H1 (cell line): ENCODE results near the gene RNF32. TPM values are rescaled to one million over a fixed set of nuclear protein-coding genes. Genes with fewer than 3 reads are reported as not detected.

ENCODE experiments used
- CTCF ChIA-PET: fragments of 300-600 bp; sonication (Branson Sonifier 250); formaldehyde crosslinking; loops from one replicate; lab custom pipeline; 2021; ENCODE audit not compliant: partially characterized antibody; lab: Charles Lee
- POLR2A ChIA-PET: fragments of 300-600 bp; sonication (Branson Sonifier 250); formaldehyde crosslinking; loops from one replicate; lab custom pipeline; 2021; ENCODE audit warnings: inconsistent platforms; ENCODE audit not compliant: partially characterized antibody; lab: Charles Lee
- DNase-seq, 2 experiments: peaks; one replicate each; pipeline versions ENCODE4 v3.0.0 to v3.0.0-alpha.2; 2010 to 2022; ENCODE audit warnings: low spot score in 2 of 2, low read depth in 1 of 2, mixed read lengths in 1 of 2
- FAIRE-seq: peaks from 2 replicates; lab custom pipeline; 2011; peaks lifted over from hg19 to GRCh38; lab: Jason Lieb, UNC
- H2AFZ ChIP-seq: 2 replicates; pipeline ENCODE4 v1.8.1; 2012; ENCODE audit warnings: low read length, inconsistent platforms
- H2AK5ac ChIP-seq: 2 replicates; pipeline ENCODE4 v1.6.1; 2013; ENCODE audit warnings: low read depth, low read length
- H2BK120ac ChIP-seq: replicated peaks from 2 replicates; pipeline ENCODE3; 2013; ENCODE audit warnings: low read depth, low read length, inconsistent platforms
- H2BK12ac ChIP-seq: 2 replicates; pipeline ENCODE4 v1.6.1; 2013; ENCODE audit warnings: low read depth, low read length
- H2BK15ac ChIP-seq: 2 replicates; pipeline ENCODE4 v1.6.1; 2013; ENCODE audit warnings: low read length
- H2BK20ac ChIP-seq: 2 replicates; pipeline ENCODE4 v1.6.1; 2013; ENCODE audit warnings: low read length
- H2BK5ac ChIP-seq: 2 replicates; pipeline ENCODE4 v1.6.1; 2013; ENCODE audit warnings: low read depth, low read length
- H3K14ac ChIP-seq: 2 replicates; pipeline ENCODE4 v1.6.1; 2013; ENCODE audit warnings: inconsistent platforms; ENCODE audit not compliant: insufficient read length
- H3K18ac ChIP-seq: 2 replicates; pipeline ENCODE4 v1.6.1; 2013; ENCODE audit warnings: low read length; ENCODE audit errors: extremely low read depth
- H3K23ac ChIP-seq: 2 replicates; pipeline ENCODE4 v1.6.1; 2013; ENCODE audit warnings: inconsistent platforms; ENCODE audit not compliant: insufficient read length
- H3K23me2 ChIP-seq: 2 replicates; pipeline ENCODE4 v1.6.1; 2013; ENCODE audit warnings: low read depth, low read length
- H3K27ac ChIP-seq: 2 replicates; pipeline ENCODE4 v1.6.1; 2011; ENCODE audit warnings: low read depth, low read length, inconsistent platforms
- H3K27me3 ChIP-seq, 4 experiments: replicated peaks in 1 of 4; 1 replicate in 1 of 4; 2 replicates in 3 of 4; pipeline versions ENCODE4 v1.6.1 to v1.8.1; 2011 to 2013; ENCODE audit warnings: low read length in 3 of 4, mild to moderate bottlenecking in 3 of 4, inconsistent platforms in 2 of 4, mixed read lengths in 2 of 4, moderate library complexity in 1 of 4; ENCODE audit not compliant: control insufficient read depth in 3 of 4, insufficient read depth in 3 of 4; ENCODE audit errors: extremely low read depth in 1 of 4
- H3K36me3 ChIP-seq, 4 experiments: 2 replicates each; pipeline versions ENCODE4 v1.6.1 to v1.8.1; 2011 to 2013; ENCODE audit warnings: mild to moderate bottlenecking in 4 of 4, low read length in 3 of 4, moderate library complexity in 2 of 4, control low read depth in 1 of 4, inconsistent platforms in 1 of 4; ENCODE audit not compliant: insufficient read depth in 4 of 4, control insufficient read depth in 2 of 4
- H3K4ac ChIP-seq: replicated peaks from 2 replicates; pipeline ENCODE3; 2013; ENCODE audit warnings: low read length, low read depth, mixed read lengths, inconsistent platforms; ENCODE audit not compliant: insufficient read length
- H3K4me1 ChIP-seq, 4 experiments: replicated peaks in 1 of 4; 1 replicate in 1 of 4; 2 replicates in 3 of 4; pipeline versions ENCODE4 v1.6.1 to v1.8.1; 2011 to 2013; ENCODE audit warnings: low read length in 3 of 4, inconsistent platforms in 2 of 4, mixed read lengths in 1 of 4; ENCODE audit not compliant: insufficient read depth in 4 of 4, control insufficient read depth in 3 of 4
- H3K4me2 ChIP-seq, 2 experiments: 2 replicates each; pipeline versions ENCODE4 v1.6.1 to v1.8.1; 2011 to 2013; ENCODE audit warnings: low read depth in 2 of 2, low read length in 2 of 2, control low read depth in 1 of 2, inconsistent platforms in 1 of 2, mild to moderate bottlenecking in 1 of 2; ENCODE audit not compliant: insufficient read depth in 1 of 2
- H3K4me3 ChIP-seq, 4 experiments: fragments of 200-600, 300-600 bp in 1 of 4; sonication (generic), shearing (Covaris generic), sonication (Bioruptor Twin) in 1 of 4; 2 replicates each; pipeline versions ENCODE4 v1.5.1 to v1.8.1; 2011 to 2016; ENCODE audit warnings: low read length in 4 of 4, low read depth in 3 of 4, control low read depth in 2 of 4, inconsistent platforms in 2 of 4, mild to moderate bottlenecking in 2 of 4, mixed read lengths in 1 of 4, moderate library complexity in 1 of 4; ENCODE audit not compliant: insufficient read depth in 2 of 4; ENCODE audit errors: extremely low read depth in 1 of 4
- H3K56ac ChIP-seq: replicated peaks from 2 replicates; pipeline ENCODE3; 2013; ENCODE audit warnings: low read depth, mild to moderate bottlenecking, mixed read lengths, low read length, inconsistent platforms; ENCODE audit not compliant: insufficient read length
- H3K79me1 ChIP-seq: 2 replicates; pipeline ENCODE4 v1.6.1; 2013; ENCODE audit warnings: low read depth, low read length, control low read depth
- H3K79me2 ChIP-seq, 2 experiments: 2 replicates each; pipeline versions ENCODE4 v1.6.1 to v1.8.1; 2012 to 2013; ENCODE audit warnings: low read length in 2 of 2, mild to moderate bottlenecking in 2 of 2, inconsistent platforms in 1 of 2; ENCODE audit not compliant: insufficient read depth in 2 of 2, control insufficient read depth in 1 of 2
- H3K9ac ChIP-seq, 4 experiments: replicated peaks in 1 of 4; 1 replicate in 1 of 4; 2 replicates in 3 of 4; pipeline versions ENCODE4 v1.6.1 to v1.8.1; 2011 to 2013; ENCODE audit warnings: low read depth in 3 of 4, low read length in 3 of 4, control low read depth in 2 of 4, mild to moderate bottlenecking in 2 of 4, moderate library complexity in 2 of 4, inconsistent platforms in 1 of 4; ENCODE audit errors: extremely low read depth in 1 of 4
- H3K9me3 ChIP-seq, 2 experiments: 2 replicates each; pipeline versions ENCODE4 v1.6.1 to v1.8.1; 2012 to 2013; ENCODE audit warnings: mild to moderate bottlenecking in 2 of 2, moderate library complexity in 2 of 2, control low read depth in 1 of 2, inconsistent platforms in 1 of 2, low read depth in 1 of 2, low read length in 1 of 2, mixed read lengths in 1 of 2; ENCODE audit not compliant: insufficient read depth in 2 of 2
- H4K20me1 ChIP-seq, 2 experiments: replicated peaks in 1 of 2; 2 replicates each; pipeline versions ENCODE3 to v1.8.1; 2011 to 2013; ENCODE audit warnings: inconsistent platforms in 2 of 2, low read length in 2 of 2, mild to moderate bottlenecking in 1 of 2; ENCODE audit not compliant: insufficient read depth in 2 of 2, control insufficient read depth in 1 of 2
- H4K5ac ChIP-seq: 2 replicates; pipeline ENCODE4 v1.6.1; 2013; ENCODE audit warnings: low read length, low read depth, mixed read lengths, inconsistent platforms; ENCODE audit not compliant: insufficient read length
- H4K8ac ChIP-seq: 2 replicates; pipeline ENCODE4 v1.8.0; 2013; ENCODE audit warnings: mild to moderate bottlenecking, moderate library complexity, low read length, inconsistent platforms; ENCODE audit not compliant: insufficient read depth; ENCODE audit errors: extremely low read depth
- H4K91ac ChIP-seq: replicated peaks from 2 replicates; pipeline ENCODE3; 2013; ENCODE audit warnings: low read length, mixed read lengths, inconsistent platforms; ENCODE audit not compliant: insufficient read length
- KDM1A ChIP-seq: fragments of 200-600, 300-600 bp; sonication (generic); IDR thresholded peaks from 2 replicates; pipeline ENCODE4 v1.7.1; 2016; ENCODE audit warnings: mild to moderate bottlenecking, low read length, borderline replicate concordance
- SUZ12 ChIP-seq: fragments of 200-600 bp; sonication (generic); IDR thresholded peaks from 2 replicates; pipeline ENCODE4 v1.6.1; 2012; ENCODE audit warnings: mild to moderate bottlenecking, inconsistent platforms, low read length, moderate library complexity, mixed read lengths
- WGBS, 2 experiments: shearing (Covaris generic) in 1 of 2; methylation state at CpG; one replicate each; pipeline versions ENCODE4 v1.1.6 to v1.1.7; 2013 to 2015; ENCODE audit warnings: low lambda C conversion rate in 2 of 2, mixed read lengths in 2 of 2, inconsistent platforms in 1 of 2, low coverage in 1 of 2, missing lambda C conversion rate in 1 of 2; ENCODE audit not compliant: insufficient replicate concordance in 2 of 2, insufficient coverage in 1 of 2, insufficient read length in 1 of 2; ENCODE audit errors: extremely low coverage in 1 of 2, missing lambda C conversion rate in 1 of 2; 5-methylcytosine and 5-hydroxymethylcytosine counted together
- polyA plus RNA-seq, 7 experiments: library from polyadenylated mRNA; depleted of rRNA in 3 of 7; stranded (reverse) in 5 of 7; unstranded in 2 of 7; fragments of >200 nt in 5 of 7; fragments of 200-250 nt in 2 of 7; gene quantifications; 1 replicate in 5 of 7; 2 replicates in 1 of 7; 4 replicates in 1 of 7; pipeline versions ENCODE4 v1.2.1 to v1.2.3, GENCODE V29; 2011 to 2013; ENCODE audit warnings: missing spikeins in 2 of 7, mixed read lengths in 2 of 7
- total RNA-seq: library from RNA; stranded (reverse); fragmentation: NEBNext Ultra II Directional; extraction: Animal tissue kit (Norgen Biotek cat#: 25700); gene quantifications from 2 replicates; pipeline ENCODE4 v1.2.1, GENCODE V29; 2021

The RNF32 gene
- total and polyA plus RNA-seq, 2 of the 8 experiments (the other 6 are each of a cell fraction or from before 2014, with no cell fraction given) = 0.48 to 1.2 TPM

DNA sequence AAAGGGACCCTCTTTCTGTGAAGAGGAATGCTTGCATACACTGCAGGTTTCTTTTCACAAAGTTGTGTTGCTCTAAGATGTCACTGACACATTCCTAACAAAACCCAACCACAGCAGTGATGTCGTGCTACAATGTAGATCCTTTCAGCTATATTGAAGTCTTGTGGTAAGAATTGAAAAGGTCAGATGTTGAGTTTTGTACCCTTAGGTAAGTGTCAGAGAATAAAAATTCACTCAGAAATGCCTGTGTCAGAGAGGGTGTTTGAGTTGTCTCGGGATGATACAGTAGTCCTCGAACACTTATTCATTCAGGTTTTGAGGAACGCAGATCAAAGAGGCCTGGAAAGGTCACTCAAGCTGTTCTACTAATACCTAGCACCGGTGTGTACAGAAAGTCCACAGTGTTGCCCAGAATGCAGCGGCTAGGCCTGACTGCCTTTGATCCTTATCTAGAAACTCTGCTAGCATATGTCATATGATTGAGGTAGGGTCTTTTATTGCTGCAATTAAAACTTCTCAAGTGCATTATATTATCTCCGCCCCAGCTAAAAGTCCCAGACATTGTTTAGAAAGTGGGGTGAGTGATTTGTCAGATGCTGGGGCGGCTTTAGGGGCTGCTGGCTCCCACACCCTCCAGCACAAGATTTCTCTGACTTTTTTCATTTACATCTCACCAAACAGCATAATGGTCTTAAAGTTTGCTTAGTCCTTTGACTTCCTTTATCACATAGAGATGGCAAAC lies 26.0 kb downstream of the RNF32 start:
- H2AK5ac ChIP-seq = no peak overlapping the region
- no peak overlapping the region for H4K8ac ChIP-seq
- no peak overlapping the region for H3K27ac ChIP-seq
- no peaks in the 10 kb centered on the region for H3K9me3 ChIP-seq
- DNase-seq (no peak), FAIRE-seq (peak; percentile 65)
- H3K56ac ChIP-seq = no peak overlapping the region
- no peak overlapping the region for H3K9ac ChIP-seq
- no peak overlapping the region for H3K14ac ChIP-seq
- 81% methylated on average over 8 of the region's 8 CpGs; no CpG with 5 or more reads in 1 of the 2 experiments for WGBS, 2 experiments
- no peak overlapping the region for H3K4me3 ChIP-seq
- no peak overlapping the region for H2AFZ ChIP-seq
- no peak overlapping the region for H4K91ac ChIP-seq
- no peak overlapping the region for H3K18ac ChIP-seq
- H2BK5ac ChIP-seq = no peak overlapping the region
- no peaks in the 10 kb centered on the region for H3K79me1 ChIP-seq
- H2BK12ac ChIP-seq = no peak overlapping the region; the same call in 1 of the 2 replicates
- no peaks in the 10 kb centered on the region for H3K36me3 ChIP-seq
- no peaks in the 10 kb centered on the region for H4K20me1 ChIP-seq
- no peaks in the 10 kb centered on the region for H3K27me3 ChIP-seq
- H4K5ac ChIP-seq = no peak overlapping the region
- peaks cover 2 to 13% (median 9%) of the 10 kb centered on the region in 4 experiments; a peak in 6 of 7 replicates for H3K4me1 ChIP-seq
- no peak overlapping the region for H2BK20ac ChIP-seq
- ChIA-PET CTCF (interaction anchor here (0.6 to 1.2 kb wide), 3 partner anchors 17 to 564 kb away, joined by 3 to 4 read pairs (median 4); no protein-coding TSS in a partner anchor), POLR2A (no interaction called here)
- H2BK120ac ChIP-seq = no peak overlapping the region
- H2BK15ac ChIP-seq = no peak overlapping the region
- no peaks in the 10 kb centered on the region for H3K23me2 ChIP-seq
- H3K4ac ChIP-seq = no peak overlapping the region
- TF ChIP-seq KDM1A = no peak
- no peak for TF ChIP-seq SUZ12
- 0 out of 4 replicates have a peak overlapping the region, but pooled peaks of 1 of the 2 experiments have one; percentile 25 for H3K4me2 ChIP-seq
- H3K23ac ChIP-seq = no peak overlapping the region
- no peaks in the 10 kb centered on the region for H3K79me2 ChIP-seq
